A673 (cell line): ENCODE results near the gene ADAMTS19. TPM values are rescaled to one million over a fixed set of nuclear protein-coding genes. Genes with fewer than 3 reads are reported as not detected.
A peak's percentile ranks its signal among the peaks of the same experiment; 100 is the strongest.

ENCODE experiments used
- BruUV-seq: library from RNA; stranded (reverse); fragments of 400-500 nt; replicated peaks from 2 replicates; lab custom pipeline; 2021; lab: Mats Ljungman, UMichigan
- CTCF ChIA-PET: fragments of 300-600 bp; sonication (Branson Sonifier 250); formaldehyde crosslinking; loops from one replicate; lab custom pipeline; 2022; ENCODE audit warnings: antibody characterized with exemption; lab: Charles Lee
- POLR2A ChIA-PET: fragments of 300-600 bp; sonication (Branson Sonifier 250); formaldehyde crosslinking; loops from one replicate; lab custom pipeline; 2022; ENCODE audit warnings: antibody characterized with exemption; ENCODE audit not compliant: low non-redundant PET; lab: Charles Lee
- DNase-seq: peaks from one replicate; pipeline ENCODE4 v3.0.0-alpha.2; 2015; ENCODE audit warnings: low spot score
- H3K27ac ChIP-seq: fragments of 200-600 bp; sonication (generic); 2 replicates; pipeline ENCODE4 v1.5.1; 2016; ENCODE audit warnings: mixed run types, low read depth, mild to moderate bottlenecking, mixed read lengths, antibody characterized with exemption, low read length; ENCODE audit not compliant: poor library complexity, severe bottlenecking
- H3K27me3 ChIP-seq: fragments of 200-600 bp; sonication (generic); replicated peaks from 2 replicates; pipeline ENCODE4 v1.6.1; 2017; ENCODE audit warnings: mixed run types, low read depth, mild to moderate bottlenecking, mixed read lengths, antibody characterized with exemption, low read length; ENCODE audit not compliant: insufficient read depth, poor library complexity
- H3K36me3 ChIP-seq: fragments of 200-600 bp; sonication (generic); 2 replicates; pipeline ENCODE4 v1.6.1; 2016; ENCODE audit warnings: mixed run types, mild to moderate bottlenecking, mixed read lengths, antibody characterized with exemption, low read length; ENCODE audit not compliant: insufficient read depth, poor library complexity, severe bottlenecking
- H3K4me1 ChIP-seq: fragments of 200-600 bp; sonication (generic); 2 replicates; pipeline ENCODE4 v1.6.1; 2017; ENCODE audit warnings: mixed run types, mild to moderate bottlenecking, mixed read lengths, antibody characterized with exemption, low read length; ENCODE audit not compliant: insufficient read depth, poor library complexity, severe bottlenecking
- H3K4me3 ChIP-seq: fragments of 200-600 bp; sonication (generic); 2 replicates; pipeline ENCODE4 v1.5.1; 2016; ENCODE audit warnings: low read depth, mixed run types, mild to moderate bottlenecking, mixed read lengths, low read length; ENCODE audit not compliant: poor library complexity, severe bottlenecking
- H3K9me3 ChIP-seq: fragments of 200-600 bp; sonication (generic); 2 replicates; pipeline ENCODE4 v1.6.1; 2016; ENCODE audit warnings: mixed run types, low read depth, mild to moderate bottlenecking, mixed read lengths, antibody characterized with exemption, low read length; ENCODE audit not compliant: poor library complexity, severe bottlenecking
- CTCF ChIP-seq: fragments of 300-800, 200-600 bp; sonication (generic); conservative IDR thresholded peaks from 2 replicates; pipeline ENCODE4 v1.5.1; 2017; ENCODE audit warnings: low read depth, mild to moderate bottlenecking, antibody characterized with exemption, low read length, moderate library complexity, mixed read lengths
- EZH2 ChIP-seq: fragments of 200-600 bp; sonication (generic); IDR thresholded peaks from 2 replicates; pipeline ENCODE4 v1.6.1; 2017; ENCODE audit warnings: borderline replicate concordance, low read depth, mild to moderate bottlenecking, mixed read lengths, antibody characterized with exemption, low read length; ENCODE audit not compliant: poor library complexity, severe bottlenecking
- intact Hi-C: fragments of 100-400 bp; cut with micrococcal nuclease; formaldehyde crosslinking; loops from one replicate; pipeline ENCODE4 v1.10.0; 2022; ENCODE audit not compliant: unreplicated experiment
- total RNA-seq: library from RNA; stranded (reverse); gene quantifications from 2 replicates; pipeline ENCODE4 v1.2.3, GENCODE V29; 2021

ADAMTS19 gene
- total RNA-seq, 1 experiment from 2014 or later: not detected

GRCh38 chr5:129460936-129461710, 1.0 kb downstream of the ADAMTS19 start:
- Histone ChIP-seq H3K27ac (no peak overlapping the region), H3K9me3 (no peaks in the 10 kb centered on the region), H3K4me3 (peak overlapping the region; percentile 25), H3K36me3 (no peaks in the 10 kb centered on the region), H3K27me3 (peaks cover 88% of the 10 kb centered on the region), H3K4me1 (peaks cover 8% of the 10 kb centered on the region)
- peak; percentile 32 for DNase-seq
- no peak for TF ChIP-seq EZH2
- TF ChIP-seq CTCF: peak; percentile 55
- POLR2A ChIA-PET: no interaction called here
- BruUV-seq: no TSS peak
- intact Hi-C loops: no loop called here
- CTCF ChIA-PET: interaction anchor here (0.6 kb wide), 1 partner anchor 1670 kb away, joined by 5 read pairs; no protein-coding TSS in a partner anchor

- no peaks in the 10 kb centered on the region for H3K9me3 ChIP-seq
- H3K4me1 ChIP-seq: peaks cover 8% of the 10 kb centered on the region
- no peak for DNase-seq
- no peak overlapping the region for H3K27ac ChIP-seq
- H3K4me3 ChIP-seq: no peak overlapping the region
- no peak for TF ChIP-seq CTCF
- TF ChIP-seq EZH2: no peak
- H3K36me3 ChIP-seq: no peaks in the 10 kb centered on the region
- intact Hi-C loops: no loop called here
- peaks cover 95% of the 10 kb centered on the region for H3K27me3 ChIP-seq
- ChIA-PET CTCF (no interaction called here), POLR2A (no interaction called here)
- BruUV-seq: no TSS peak
Measured at GRCh38 chr5:129461711-129462332, 1.7 kb downstream of the ADAMTS19 start.

DNA sequence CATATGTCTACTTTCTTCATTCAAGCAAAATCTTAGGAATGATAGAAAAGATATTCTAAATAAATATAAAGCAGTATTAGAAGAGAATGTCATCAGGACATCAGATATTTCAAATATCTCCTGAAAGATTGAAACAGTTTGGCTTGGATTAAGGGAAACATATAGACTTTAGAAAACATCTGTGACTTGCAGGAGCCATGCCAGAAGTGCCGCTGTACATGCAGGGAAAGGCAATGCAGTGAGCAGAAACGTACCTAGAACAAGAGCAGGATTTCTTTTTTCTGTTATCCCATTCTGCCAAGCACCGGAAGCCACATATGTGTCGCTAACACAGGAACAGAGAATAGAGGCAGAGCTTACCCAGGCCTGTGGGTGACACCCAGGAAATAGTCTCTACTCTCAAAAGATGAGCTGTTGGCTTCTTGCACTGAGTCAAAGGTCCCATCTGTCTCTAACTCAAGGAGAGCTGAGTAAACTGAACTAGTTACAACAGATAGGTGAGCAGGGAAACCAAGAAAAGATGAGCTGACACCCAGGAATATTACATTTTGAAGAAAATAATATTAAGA, 5.8 kb downstream of the ADAMTS19 start:
- intact Hi-C loops: no loop called here
- Histone ChIP-seq H3K36me3 (no peaks in the 10 kb centered on the region), H3K4me3 (no peak overlapping the region), H3K9me3 (no peaks in the 10 kb centered on the region), H3K4me1 (peaks cover 6% of the 10 kb centered on the region), H3K27me3 (peaks cover 71% of the 10 kb centered on the region), H3K27ac (no peak overlapping the region)
- POLR2A ChIA-PET: no interaction called here
- BruUV-seq: no TSS peak
- DNase-seq: no peak
- TF ChIP-seq EZH2: no peak
- no peak for TF ChIP-seq CTCF
- CTCF ChIA-PET: no interaction called here
